Tongue (tissue), 2 donors: ENCODE results near the gene PGBD5. TPM values are rescaled to one million over a fixed set of nuclear protein-coding genes. Genes with fewer than 3 reads are reported as not detected.
"Not testable (repeated sequence)": the region's sequence is repeated elsewhere in the genome, so short reads cannot be mapped to it uniquely, and the experiment has no call there.

Source experiments
- DNase-seq: peaks from one replicate; pipeline ENCODE4 v3.0.0-alpha.2; 2015
- total RNA-seq: library from RNA; depleted of rRNA; stranded (reverse); fragments of >200 nt; gene quantifications from one replicate; pipeline ENCODE4 v1.2.3, GENCODE V29; 2014

The PGBD5 gene, protein sequence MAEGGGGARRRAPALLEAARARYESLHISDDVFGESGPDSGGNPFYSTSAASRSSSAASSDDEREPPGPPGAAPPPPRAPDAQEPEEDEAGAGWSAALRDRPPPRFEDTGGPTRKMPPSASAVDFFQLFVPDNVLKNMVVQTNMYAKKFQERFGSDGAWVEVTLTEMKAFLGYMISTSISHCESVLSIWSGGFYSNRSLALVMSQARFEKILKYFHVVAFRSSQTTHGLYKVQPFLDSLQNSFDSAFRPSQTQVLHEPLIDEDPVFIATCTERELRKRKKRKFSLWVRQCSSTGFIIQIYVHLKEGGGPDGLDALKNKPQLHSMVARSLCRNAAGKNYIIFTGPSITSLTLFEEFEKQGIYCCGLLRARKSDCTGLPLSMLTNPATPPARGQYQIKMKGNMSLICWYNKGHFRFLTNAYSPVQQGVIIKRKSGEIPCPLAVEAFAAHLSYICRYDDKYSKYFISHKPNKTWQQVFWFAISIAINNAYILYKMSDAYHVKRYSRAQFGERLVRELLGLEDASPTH
- 13.6 TPM for total RNA-seq

DNA sequence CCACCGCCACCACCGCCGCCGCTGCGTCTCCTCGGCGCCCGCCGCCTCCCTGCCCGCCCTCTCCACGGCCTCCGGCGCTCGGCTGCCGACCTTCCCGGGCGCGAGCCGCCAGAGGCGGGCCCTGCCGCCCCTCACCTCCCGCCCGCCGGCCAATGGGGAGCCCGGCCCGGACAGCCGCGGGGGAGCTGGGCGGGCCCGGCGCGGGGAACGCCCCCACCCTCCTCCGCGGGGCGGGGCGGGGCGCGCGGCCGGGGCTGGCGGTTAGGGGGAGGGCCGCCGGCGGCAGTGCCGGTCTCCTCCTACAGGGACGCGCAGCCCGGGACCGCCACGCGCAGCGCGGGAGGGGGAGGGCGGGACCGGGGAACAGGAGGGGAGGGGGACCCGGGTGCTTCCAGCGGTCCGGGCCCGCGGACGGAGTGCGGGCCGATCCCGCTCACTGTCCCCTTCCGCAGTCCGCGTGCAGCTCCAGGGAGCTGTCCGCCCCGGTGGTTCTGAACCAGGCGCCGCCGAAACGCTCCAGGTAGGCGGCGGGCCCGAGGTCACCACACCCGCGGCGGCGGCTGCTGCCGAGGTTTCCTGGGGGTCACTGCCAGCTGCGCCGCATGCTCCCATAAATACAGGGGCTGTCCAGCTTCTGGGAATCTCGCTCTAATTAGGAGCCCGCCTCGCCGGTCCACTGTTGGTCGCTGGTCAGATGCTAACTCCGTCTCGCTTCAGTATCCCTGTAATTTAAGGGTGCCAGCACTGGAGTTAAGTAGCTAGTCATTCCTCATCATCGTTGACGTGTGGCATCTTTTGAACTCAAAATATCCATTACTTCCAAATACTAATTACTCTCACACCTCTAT, at the start of gene PGBD5:
PGBD5 (minus strand) TSS at position 87 of the 848 bp plus-strand sequence. CDS start 404 bp downstream, outside the sequence.
- DNase-seq, result peak; percentile 90

- DNase-seq, result not testable (repeated sequence)
Observed at GRCh38 chr1:230474924-230475323, 48.8 kb upstream of the PGBD5 start.

DNA sequence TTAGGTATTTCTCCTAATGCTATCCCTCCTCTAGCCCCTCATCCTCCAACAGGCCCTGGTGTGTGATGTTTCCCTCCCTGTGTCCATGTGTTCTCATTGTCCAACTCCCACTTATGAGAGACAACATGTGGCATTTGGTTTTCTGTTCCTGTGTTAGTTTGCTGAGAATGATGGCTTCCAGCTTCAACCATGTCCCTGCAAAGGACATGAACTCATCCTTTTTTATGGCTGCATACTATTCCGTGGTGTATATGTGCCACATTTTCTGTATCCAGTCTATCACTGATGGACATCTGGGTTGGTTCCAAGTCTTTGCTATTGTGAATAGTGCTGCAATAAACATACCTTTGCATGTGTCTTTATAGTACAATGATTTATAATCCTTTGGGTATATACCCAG, 44.6 kb upstream of the PGBD5 start:
- DNase-seq, result not testable (repeated sequence)

- DNase-seq, result no peak
Observed at GRCh38 chr1:230469271-230469670, 43.1 kb upstream of the PGBD5 start.

DNA sequence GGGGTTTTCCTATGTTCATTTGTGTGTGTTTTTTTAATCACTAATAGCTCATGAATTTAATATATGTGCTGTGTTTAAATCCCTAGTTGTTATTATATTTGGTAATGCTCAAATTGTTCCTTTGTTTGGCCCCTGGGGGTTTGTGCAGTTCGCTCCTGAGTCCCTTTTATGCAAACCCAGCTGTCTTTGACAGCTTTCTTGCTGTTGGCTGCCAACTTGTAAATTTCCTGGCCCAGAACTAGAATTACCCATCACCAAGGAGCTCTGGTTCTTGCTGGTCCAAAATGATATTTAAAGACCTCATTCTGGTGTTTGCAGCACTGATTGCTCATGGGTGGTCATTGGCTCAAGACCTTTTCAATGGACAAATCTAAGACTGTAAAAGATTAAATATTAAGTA, 39.6 kb upstream of the PGBD5 start:
- no peak for DNase-seq

DNA sequence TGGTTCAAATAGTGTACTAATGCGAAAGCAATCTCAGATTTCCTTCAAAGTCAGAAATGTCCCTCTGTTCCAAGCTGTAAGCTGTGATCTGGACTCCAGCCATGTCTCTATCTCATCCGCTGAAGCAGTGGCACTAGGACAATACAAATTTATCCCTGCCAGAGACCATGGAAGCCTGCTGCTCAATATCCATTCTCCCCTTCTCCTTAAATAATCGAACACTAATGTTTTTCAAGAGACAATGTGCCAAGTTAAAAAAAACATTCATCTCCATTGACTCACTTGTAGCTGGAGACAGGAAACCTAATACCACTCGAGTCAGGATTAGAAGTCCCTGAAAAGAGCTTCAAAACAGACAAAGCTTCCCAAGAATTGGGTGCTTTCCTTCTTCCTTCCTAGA, 38.5 kb upstream of the PGBD5 start:
- peak; percentile 65 for DNase-seq

- no peak for DNase-seq
Observed at GRCh38 chr1:230463760-230464159, 37.6 kb upstream of the PGBD5 start.

DNA sequence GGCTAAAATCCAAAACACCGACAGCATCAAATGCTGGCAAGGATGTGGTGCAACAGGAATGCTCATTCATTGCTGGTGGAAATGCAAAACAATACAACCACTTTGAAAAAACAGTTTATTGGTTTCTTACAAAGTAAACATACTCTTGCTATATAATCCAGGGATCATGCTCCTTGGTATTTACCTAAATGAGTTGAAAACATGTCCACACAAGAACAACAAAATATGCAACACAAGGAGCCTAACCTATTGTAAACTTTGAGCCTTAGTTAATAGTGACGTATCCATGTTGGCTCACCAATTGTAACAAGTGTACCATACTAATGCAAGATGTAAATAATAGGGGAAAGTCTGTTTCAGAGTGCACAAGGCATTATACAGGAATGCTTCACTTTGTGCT, 37.2 kb upstream of the PGBD5 start:
- DNase-seq, result no peak

GRCh38 chr1:230459465-230459864, 33.3 kb upstream of the PGBD5 start:
- DNase-seq, result no peak

- DNase-seq, result no peak
Observed at GRCh38 chr1:230458509-230458908, 32.4 kb upstream of the PGBD5 start.

DNA sequence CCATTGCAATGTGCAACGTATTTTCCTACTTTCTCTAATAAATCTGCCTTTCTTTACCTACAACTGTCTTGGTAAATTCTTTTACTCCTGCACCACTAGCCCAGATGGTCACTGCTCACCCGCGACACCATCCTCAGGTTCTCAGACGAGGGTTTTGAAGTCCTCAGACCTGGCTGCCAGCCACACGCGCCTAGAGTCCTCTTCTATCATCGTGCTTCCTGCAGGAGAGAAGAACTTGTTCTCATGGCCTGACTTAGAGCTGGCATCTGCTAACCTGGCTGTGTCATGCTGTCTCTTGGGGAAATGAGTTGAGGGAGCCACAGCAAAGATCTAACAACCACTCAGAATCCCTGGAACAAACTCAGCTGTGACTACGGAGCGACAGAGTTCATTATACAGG, 30.3 kb upstream of the PGBD5 start:
- DNase-seq, result no peak

DNA sequence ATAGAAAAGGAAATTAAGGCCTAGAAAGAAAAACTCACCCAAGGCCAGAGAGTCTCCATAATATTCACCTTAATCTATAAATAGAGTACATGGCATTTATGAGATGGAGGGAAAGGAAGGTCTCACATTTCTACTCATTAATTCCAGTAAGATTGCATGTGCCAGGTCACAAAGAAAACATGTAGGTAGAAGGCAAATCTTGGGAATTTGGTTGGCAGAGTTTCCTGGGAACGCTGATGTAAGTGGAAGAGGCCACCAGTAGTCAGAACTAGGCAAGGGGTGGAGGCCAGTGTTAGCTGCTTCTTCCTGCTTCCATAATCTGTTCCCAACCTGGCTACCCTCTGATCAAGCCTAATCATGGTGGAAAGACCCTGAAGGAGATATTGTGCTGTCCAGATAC, 29.2 kb upstream of the PGBD5 start:
- DNase-seq, result no peak

DNA sequence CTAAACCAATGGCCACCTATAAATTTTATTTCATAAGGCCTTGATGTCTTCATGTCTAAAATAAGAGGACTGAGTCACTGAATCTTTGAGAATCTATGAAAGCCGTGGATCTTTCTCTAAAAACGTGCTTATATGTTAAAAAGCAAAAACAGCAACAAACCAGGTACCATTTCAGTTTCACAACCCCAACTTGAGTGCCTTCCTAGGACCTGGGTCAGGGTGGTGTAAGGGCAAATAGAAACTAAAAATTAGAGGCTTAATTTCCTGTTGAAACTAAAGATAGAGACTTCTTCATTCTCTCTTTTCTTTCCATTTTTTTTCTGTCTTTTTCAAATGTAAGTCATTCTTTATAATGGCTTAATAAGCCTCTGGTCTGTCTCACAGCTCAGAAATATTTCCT, 27.2 kb upstream of the PGBD5 start:
- no peak for DNase-seq

DNA sequence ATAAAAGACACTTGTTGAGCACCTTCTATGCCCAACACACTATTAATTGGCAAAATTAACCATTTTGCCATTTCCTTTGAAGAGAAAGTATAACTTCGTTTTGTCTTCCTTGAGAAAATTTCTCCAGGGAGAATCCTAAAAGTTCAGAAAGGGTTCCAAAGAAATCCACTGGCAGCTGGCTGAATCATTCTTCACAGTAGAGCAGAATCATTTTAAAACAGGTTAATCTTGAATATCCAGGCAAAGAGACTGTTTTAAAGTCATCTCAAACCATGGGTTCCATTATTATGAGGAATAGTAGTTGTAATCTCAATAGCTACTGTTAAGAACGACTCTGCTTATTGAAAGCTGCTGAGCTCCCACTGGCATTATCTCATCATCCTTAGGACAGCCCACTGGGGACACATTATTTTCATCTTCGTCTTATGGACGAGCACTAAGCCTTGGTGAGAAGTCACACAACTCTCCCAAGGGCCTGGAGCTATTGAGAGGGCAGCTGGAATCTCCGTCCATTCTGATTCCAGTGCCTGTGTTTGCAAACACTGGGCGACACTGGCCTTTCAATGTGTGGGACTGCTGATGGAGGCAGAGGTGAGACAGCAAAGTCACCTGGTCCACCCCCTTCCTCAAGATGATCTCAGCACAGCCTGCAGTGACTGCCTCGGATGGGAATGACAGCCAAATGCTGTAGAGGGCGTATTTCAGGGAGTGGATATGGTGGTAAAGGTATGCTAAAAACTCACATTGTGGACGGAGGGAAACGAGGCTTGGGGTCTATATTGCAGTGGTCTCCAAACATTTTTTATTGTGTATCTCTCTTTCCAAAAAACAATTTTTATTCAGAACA, 15.3 kb upstream of the PGBD5 start:
- DNase-seq, result no peak

DNA sequence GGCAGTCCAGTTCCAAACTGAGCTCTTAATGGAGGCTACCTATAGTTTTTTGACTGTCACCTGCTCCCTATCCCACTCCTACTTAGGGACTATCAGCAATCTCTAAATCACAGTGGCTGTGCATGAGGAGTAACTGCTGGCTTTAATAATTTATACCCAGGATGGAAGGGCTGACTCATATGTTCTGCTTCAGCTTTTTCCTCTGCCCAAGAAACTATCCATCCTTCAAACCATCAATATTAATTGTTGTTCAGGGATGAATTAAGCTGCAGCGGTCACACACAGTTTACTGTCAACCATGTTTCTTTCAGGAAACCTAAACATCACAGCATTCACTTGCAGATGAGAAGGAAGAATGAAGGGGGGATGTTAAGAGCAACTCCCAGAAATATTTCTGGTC, 9.0 kb upstream of the PGBD5 start:
- DNase-seq, result no peak

- no peak for DNase-seq
Observed at GRCh38 chr1:230431527-230431926, 5.4 kb upstream of the PGBD5 start.

DNA sequence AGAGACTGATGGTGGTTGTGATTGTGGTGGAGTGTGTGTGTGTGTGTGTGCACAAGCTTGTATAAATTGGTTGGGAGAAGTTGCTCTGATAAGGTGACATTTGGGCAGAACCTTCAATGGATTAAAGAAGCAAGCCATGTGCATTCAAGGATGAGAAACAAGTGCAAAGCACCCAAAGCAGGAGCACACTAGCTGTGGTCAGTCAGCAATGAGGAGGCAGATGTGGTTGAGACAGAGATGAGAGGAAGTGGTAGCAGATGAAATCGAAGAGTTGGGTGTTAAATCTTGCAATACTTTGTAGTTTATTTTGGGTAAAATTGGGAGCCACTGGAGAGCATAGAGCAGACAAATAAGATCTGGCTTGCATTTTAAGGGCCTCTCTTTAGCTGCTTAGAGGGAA, 4.4 kb upstream of the PGBD5 start:
- no peak for DNase-seq

DNA sequence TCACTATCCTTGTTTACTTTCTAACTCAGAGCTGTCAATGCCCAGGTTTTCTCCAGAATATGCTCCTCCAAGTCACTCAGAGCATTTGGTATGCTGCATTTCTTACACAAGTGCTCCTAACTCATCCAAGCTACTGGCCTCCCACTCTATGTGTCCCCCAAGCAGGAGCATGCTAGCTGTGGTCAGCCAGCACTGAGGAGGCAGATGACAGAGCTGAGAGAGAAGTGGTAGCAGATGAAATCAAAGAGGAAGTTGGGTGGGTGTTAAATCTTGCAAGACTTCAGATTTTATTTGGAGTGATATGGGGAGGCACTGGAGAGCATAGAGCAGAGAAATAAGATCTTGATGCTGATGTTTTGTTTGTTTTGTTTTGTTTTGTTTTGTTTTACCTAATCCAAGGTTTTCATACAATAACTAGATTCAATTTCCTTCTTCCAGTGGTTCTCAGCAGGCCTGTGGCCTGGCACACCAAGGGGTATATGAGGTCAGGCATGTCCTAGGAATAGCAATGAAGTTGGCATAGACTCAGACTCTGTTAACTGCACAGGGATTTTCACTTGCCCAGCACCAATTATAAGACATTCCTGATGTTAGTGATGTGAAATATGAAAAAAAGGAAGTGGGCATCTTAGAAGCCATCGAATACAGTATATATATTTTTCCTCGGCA, 3.1 kb upstream of the PGBD5 start:
- no peak for DNase-seq

- DNase-seq, result no peak
Observed at GRCh38 chr1:230427981-230428380, 1.8 kb upstream of the PGBD5 start.

DNA sequence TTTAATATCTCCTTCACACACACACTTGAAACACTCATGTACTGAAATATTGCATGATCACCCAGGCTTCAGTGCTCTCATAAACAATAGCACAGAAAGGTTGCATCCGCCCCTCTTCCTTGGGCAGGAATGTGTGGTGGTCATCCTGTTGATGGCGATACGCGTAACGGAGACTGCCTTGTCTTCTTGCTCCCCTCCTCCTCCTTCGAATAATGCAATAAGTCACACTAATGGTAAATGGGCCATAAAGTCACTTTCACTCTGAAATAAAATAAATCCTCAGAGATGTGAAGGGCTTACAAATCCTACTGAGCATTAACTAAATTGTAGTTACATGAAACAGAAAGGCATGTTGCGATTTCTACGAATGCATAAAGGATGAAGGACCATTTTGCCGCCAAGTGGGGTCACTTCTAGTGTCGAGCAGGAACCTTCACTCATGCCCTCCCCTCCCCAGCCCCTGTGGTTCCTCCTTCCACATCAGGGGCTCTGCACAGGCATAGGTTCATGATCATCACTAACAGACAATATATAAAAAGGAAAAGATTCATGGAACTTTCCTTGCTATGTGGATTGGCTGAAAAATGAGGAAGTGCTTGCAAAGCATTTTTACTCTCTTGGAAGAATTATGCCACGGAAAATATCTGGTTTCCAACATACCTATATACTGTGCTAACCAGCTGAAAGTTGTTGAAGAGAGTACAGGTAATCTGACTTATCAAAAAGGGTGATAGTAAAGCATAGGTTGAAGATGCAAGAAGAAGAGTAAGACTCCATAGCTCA, 1.2 kb upstream of the PGBD5 start:
- no peak for DNase-seq
